A673 (cell line): ENCODE results near the gene GMNC. TPM values are rescaled to one million over a fixed set of nuclear protein-coding genes. Genes with fewer than 3 reads are reported as not detected.

ENCODE experiments used
- BruUV-seq: library from RNA; stranded (reverse); fragments of 400-500 nt; replicated peaks from 2 replicates; lab custom pipeline; 2021; lab: Mats Ljungman, UMichigan
- CTCF ChIA-PET: fragments of 300-600 bp; sonication (Branson Sonifier 250); formaldehyde crosslinking; loops from one replicate; lab custom pipeline; 2022; ENCODE audit warnings: antibody characterized with exemption; lab: Charles Lee
- POLR2A ChIA-PET: fragments of 300-600 bp; sonication (Branson Sonifier 250); formaldehyde crosslinking; loops from one replicate; lab custom pipeline; 2022; ENCODE audit warnings: antibody characterized with exemption; ENCODE audit not compliant: low non-redundant PET; lab: Charles Lee
- DNase-seq: peaks from one replicate; pipeline ENCODE4 v3.0.0-alpha.2; 2015; ENCODE audit warnings: low spot score
- H3K27ac ChIP-seq: fragments of 200-600 bp; sonication (generic); 2 replicates; pipeline ENCODE4 v1.5.1; 2016; ENCODE audit warnings: mixed run types, low read depth, mild to moderate bottlenecking, mixed read lengths, antibody characterized with exemption, low read length; ENCODE audit not compliant: poor library complexity, severe bottlenecking
- H3K27me3 ChIP-seq: fragments of 200-600 bp; sonication (generic); replicated peaks from 2 replicates; pipeline ENCODE4 v1.6.1; 2017; ENCODE audit warnings: mixed run types, low read depth, mild to moderate bottlenecking, mixed read lengths, antibody characterized with exemption, low read length; ENCODE audit not compliant: insufficient read depth, poor library complexity
- H3K36me3 ChIP-seq: fragments of 200-600 bp; sonication (generic); 2 replicates; pipeline ENCODE4 v1.6.1; 2016; ENCODE audit warnings: mixed run types, mild to moderate bottlenecking, mixed read lengths, antibody characterized with exemption, low read length; ENCODE audit not compliant: insufficient read depth, poor library complexity, severe bottlenecking
- H3K4me1 ChIP-seq: fragments of 200-600 bp; sonication (generic); 2 replicates; pipeline ENCODE4 v1.6.1; 2017; ENCODE audit warnings: mixed run types, mild to moderate bottlenecking, mixed read lengths, antibody characterized with exemption, low read length; ENCODE audit not compliant: insufficient read depth, poor library complexity, severe bottlenecking
- H3K4me3 ChIP-seq: fragments of 200-600 bp; sonication (generic); 2 replicates; pipeline ENCODE4 v1.5.1; 2016; ENCODE audit warnings: low read depth, mixed run types, mild to moderate bottlenecking, mixed read lengths, low read length; ENCODE audit not compliant: poor library complexity, severe bottlenecking
- H3K9me3 ChIP-seq: fragments of 200-600 bp; sonication (generic); 2 replicates; pipeline ENCODE4 v1.6.1; 2016; ENCODE audit warnings: mixed run types, low read depth, mild to moderate bottlenecking, mixed read lengths, antibody characterized with exemption, low read length; ENCODE audit not compliant: poor library complexity, severe bottlenecking
- EZH2 ChIP-seq: fragments of 200-600 bp; sonication (generic); IDR thresholded peaks from 2 replicates; pipeline ENCODE4 v1.6.1; 2017; ENCODE audit warnings: borderline replicate concordance, low read depth, mild to moderate bottlenecking, mixed read lengths, antibody characterized with exemption, low read length; ENCODE audit not compliant: poor library complexity, severe bottlenecking
- intact Hi-C: fragments of 100-400 bp; cut with micrococcal nuclease; formaldehyde crosslinking; loops from one replicate; pipeline ENCODE4 v1.10.0; 2022; ENCODE audit not compliant: unreplicated experiment
- total RNA-seq: library from RNA; stranded (reverse); gene quantifications from 2 replicates; pipeline ENCODE4 v1.2.3, GENCODE V29; 2021
- TF ChIP-seq, protein P1 (sequence below): fragments of 300-800, 200-600 bp; sonication (generic); conservative IDR thresholded peaks from 2 replicates; pipeline ENCODE4 v1.5.1; 2017; ENCODE audit warnings: low read depth, mild to moderate bottlenecking, antibody characterized with exemption, low read length, moderate library complexity, mixed read lengths

The GMNC gene
- total RNA-seq, 1 experiment from 2014 or later, result 3.7 TPM

DNA sequence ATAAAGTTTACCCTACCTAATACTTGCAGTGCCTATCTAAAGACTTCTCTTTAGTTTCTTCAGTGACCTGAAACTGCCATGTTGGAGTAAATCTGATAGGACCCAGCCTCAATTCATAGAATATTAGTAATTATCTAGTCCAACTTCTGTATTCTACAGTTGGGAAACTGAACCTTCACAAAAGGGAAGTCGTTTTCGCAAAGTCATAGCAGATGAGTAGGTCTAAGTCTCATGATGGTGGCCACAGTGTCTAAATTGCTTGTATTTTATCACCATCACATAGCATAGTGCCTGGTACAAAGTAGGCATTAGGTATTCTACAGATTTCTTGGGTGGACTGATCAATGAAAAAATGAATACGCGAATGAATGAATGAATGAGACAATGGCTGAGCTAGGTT lies 8.4 kb downstream of the GMNC start:
- CTCF ChIA-PET, result no interaction called here
- no peaks in the 10 kb centered on the region for H3K27me3 ChIP-seq
- intact Hi-C loops, result no loop called here

DNA sequence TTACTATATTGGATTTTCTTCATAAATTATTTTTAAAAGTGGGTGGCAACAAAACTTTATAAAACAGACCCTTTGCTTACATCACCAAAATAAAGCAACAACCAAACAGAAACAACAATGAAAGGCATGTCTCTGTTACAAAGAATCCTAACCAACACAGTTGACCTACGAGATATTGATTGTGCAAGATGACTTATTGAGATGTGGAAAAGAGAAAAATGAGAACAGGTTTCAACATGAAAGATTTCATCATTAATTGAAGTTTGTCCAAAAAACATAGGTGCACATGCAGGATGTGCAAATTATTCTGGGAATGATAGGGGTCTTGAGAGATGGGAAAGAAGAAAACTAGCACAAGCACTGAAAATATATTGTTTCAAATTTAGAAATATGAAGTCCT lies 9.0 kb downstream of the GMNC start:
- Histone ChIP-seq H3K9me3 (no peaks in the 10 kb centered on the region), H3K27ac (no peak overlapping the region), H3K4me1 (no peaks in the 10 kb centered on the region), H3K4me3 (no peak overlapping the region), H3K27me3 (no peaks in the 10 kb centered on the region), H3K36me3 (no peaks in the 10 kb centered on the region)
- intact Hi-C loops, result no loop called here
- TF ChIP-seq EZH2, result no peak
- TF ChIP-seq, protein P1, sequence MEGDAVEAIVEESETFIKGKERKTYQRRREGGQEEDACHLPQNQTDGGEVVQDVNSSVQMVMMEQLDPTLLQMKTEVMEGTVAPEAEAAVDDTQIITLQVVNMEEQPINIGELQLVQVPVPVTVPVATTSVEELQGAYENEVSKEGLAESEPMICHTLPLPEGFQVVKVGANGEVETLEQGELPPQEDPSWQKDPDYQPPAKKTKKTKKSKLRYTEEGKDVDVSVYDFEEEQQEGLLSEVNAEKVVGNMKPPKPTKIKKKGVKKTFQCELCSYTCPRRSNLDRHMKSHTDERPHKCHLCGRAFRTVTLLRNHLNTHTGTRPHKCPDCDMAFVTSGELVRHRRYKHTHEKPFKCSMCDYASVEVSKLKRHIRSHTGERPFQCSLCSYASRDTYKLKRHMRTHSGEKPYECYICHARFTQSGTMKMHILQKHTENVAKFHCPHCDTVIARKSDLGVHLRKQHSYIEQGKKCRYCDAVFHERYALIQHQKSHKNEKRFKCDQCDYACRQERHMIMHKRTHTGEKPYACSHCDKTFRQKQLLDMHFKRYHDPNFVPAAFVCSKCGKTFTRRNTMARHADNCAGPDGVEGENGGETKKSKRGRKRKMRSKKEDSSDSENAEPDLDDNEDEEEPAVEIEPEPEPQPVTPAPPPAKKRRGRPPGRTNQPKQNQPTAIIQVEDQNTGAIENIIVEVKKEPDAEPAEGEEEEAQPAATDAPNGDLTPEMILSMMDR, result no peak
- POLR2A ChIA-PET, result no interaction called here
- no peak for DNase-seq
- CTCF ChIA-PET, result no interaction called here
- BruUV-seq, result no TSS peak

More for the DNA sequence above, 8.4 kb downstream of the GMNC start:
- DNase-seq, result no peak
- TF ChIP-seq, protein P1, result no peak
- TF ChIP-seq EZH2, result no peak
- Histone ChIP-seq H3K27ac (no peak overlapping the region), H3K4me3 (no peak overlapping the region), H3K4me1 (no peaks in the 10 kb centered on the region), H3K9me3 (no peaks in the 10 kb centered on the region), H3K36me3 (no peaks in the 10 kb centered on the region)
- no TSS peak for BruUV-seq
- POLR2A ChIA-PET, result no interaction called here

DNA sequence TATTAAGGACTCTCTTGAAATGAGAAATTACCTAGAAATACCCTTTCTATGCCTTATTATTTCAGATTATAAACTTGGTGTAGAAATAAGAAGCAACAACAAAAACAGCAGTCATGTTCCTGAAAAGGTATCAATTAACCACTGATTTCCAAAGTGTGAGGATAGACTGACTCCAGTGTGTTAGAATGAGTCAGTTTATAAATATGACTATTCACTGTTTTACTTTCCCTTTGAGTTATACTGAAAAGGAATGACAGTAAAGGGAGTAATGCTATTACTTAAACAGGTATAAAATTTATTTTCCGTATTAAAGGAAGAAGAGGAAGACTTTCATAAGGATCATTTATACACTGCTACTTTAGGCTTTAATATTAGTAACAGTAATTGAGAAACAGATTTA lies 12.9 kb downstream of the GMNC start:
- Histone ChIP-seq H3K9me3 (no peaks in the 10 kb centered on the region), H3K4me1 (no peaks in the 10 kb centered on the region), H3K27ac (no peak overlapping the region), H3K4me3 (no peak overlapping the region), H3K27me3 (no peaks in the 10 kb centered on the region), H3K36me3 (no peaks in the 10 kb centered on the region)
- intact Hi-C loops, result no loop called here
- no TSS peak for BruUV-seq
- CTCF ChIA-PET, result no interaction called here
- POLR2A ChIA-PET, result no interaction called here
- DNase-seq, result no peak
- no peak for TF ChIP-seq EZH2
- TF ChIP-seq, protein P1, result no peak
